Fibroblast of mammary gland (primary cell): Measurements from ENCODE around the gene RBM20.
A peak's percentile ranks its signal among the peaks of the same experiment; 100 is the strongest.

Experiments used
- DNase-seq: peaks from one replicate; pipeline ENCODE4 v3.0.0-alpha.2; 2010; ENCODE audit warnings: low read depth
- H3K4me3 ChIP-seq: 2 replicates; pipeline ENCODE4 v1.5.1; 2011; ENCODE audit warnings: low read depth, mild to moderate bottlenecking, low read length, moderate library complexity; ENCODE audit not compliant: control insufficient read depth
- CTCF ChIP-seq: conservative IDR thresholded peaks from 2 replicates; pipeline ENCODE4 v1.5.1; 2011; ENCODE audit warnings: low read depth, low read length, inconsistent platforms; ENCODE audit not compliant: control insufficient read depth, insufficient read depth

RBM20 gene

DNA sequence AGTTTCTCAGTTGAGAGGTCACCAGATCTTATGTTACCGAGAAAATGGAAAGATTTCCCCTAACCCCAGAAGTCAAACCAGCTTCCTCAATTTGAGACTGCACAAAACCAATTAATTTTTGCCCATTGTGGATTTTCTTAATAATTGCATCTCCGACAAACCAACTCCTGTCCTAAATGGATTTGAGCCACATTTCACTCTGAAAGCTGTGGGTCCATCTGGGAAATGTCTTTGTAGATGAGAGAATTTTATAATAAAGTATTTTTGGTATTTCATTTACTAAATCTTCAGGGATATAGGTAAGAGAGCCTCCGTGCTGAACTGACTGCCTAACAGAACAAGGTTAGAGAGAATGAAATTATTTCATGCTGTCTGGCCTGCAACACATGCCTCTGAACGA, 127.9 kb downstream of the RBM20 start:
- no peak for DNase-seq
- TF ChIP-seq CTCF = no peak
- no peak overlapping the region for H3K4me3 ChIP-seq

GRCh38 chr10:110772454-110773025, 128.4 kb downstream of the RBM20 start:
- TF ChIP-seq CTCF = no peak
- no peak overlapping the region for H3K4me3 ChIP-seq
- no peak for DNase-seq

- no peak for TF ChIP-seq CTCF
- H3K4me3 ChIP-seq = no peak overlapping the region
- no peak for DNase-seq
Measured at GRCh38 chr10:110773693-110774068, 129.5 kb downstream of the RBM20 start.

DNA sequence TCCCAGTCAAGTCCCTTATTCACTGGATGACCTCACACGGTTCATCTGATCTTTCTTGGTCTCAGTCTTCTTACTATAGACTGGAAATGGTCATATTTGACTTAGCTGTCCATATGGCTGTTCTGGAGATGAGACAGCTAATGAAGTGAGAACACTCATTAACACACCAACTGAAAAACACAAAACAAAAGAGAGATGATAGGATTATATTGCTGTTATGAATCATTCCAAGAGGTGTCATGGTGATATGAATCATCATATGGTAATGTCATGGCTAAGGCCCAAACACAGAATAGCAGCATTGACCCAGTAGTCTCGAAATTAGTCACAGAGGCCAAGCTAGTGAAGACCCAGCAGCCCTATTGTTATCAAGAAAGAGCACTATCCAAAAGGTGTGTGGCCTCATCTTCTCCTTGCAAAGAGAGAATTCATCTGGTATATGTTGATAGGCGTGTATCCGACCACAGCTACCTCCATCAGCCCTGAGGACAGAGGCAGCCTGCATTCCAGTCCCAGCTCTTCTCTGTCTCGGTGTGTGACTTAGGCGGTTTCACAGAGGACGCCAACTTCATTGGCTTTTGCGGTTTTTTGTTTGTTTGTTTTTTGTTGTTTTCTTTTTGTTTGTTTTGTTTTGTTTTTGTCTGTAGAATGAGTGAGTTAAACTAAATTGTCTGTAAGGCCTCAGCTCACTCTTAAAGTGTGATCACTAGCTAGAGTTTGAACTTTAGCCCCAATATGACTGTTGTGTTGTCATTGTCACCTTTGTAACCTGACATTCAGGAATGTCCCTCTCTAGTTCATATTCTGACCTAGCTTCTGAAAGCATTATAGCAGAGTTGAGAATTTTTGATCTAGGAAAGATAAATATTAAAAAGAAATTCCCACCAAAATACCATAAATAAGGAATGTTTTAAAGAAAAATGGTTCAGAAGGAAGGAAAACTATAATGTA, 130.2 kb downstream of the RBM20 start:
- H3K4me3 ChIP-seq = no peak overlapping the region
- peak; percentile 85 for DNase-seq
- no peak for TF ChIP-seq CTCF

DNA sequence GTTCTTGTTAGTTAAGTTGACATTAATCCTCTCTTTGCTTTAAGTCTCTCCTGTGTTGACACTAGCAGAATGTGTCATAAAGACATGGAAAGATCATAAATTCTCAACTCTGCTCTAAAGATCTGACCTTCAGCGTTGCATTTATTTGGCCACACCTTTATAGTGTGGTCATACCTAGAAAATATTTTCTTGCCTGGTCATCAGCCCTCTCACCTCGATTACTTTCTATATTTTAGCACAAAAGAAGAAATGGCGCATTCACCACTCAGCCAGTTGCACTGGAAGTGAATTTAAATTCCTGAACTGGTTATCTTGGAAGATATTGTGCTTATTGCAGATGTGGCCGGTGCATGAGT, 130.9 kb downstream of the RBM20 start:
- TF ChIP-seq CTCF = no peak
- H3K4me3 ChIP-seq = no peak overlapping the region
- DNase-seq = no peak

GRCh38 chr10:110775406-110775805, 131.3 kb downstream of the RBM20 start:
- no peak for DNase-seq
- H3K4me3 ChIP-seq = no peak overlapping the region
- TF ChIP-seq CTCF = no peak
